Measurements from ENCODE around the gene SLC35F1.

SLC35F1 gene

DNA sequence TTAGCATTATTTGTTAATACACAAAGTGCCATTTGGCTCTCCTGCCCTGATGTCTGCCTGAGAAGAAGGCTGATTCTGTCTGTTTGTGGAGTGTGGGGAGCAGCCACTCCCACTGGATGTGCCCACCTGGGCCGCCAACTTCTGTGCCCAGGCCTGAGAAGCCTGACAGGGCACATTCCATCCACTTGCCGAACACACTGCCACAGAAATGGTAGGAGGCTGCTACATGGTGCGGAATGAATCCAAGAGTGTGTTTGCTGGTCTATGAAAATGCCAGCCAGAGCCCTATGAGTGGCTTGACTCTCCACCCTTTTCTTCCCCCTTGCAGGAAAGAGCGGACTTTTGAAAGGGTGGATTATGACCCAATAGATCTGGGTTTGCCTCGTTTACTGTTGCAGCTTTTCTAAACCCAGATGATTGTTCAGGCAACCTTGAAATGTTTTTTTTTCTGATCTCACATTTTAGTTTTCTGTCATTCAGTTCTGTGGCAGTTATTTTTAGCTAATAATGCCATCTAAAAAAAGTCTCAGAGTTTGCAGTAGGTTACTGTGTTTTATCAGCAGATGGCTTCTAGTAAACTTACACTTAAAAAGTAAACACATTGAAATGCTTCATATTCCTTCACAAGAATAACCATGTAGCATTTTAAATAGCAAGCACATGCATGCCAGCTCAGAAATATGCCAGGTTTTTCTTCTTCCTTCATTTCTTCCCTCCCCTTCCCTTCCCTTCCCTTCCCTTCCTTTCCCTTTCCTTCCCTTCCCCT is 196.5 kb downstream of the SLC35F1 start:
- H3K36me3 ChIP-seq (ENCODE audit: control insufficient read depth, insufficient read depth, low read length) = no peaks in the 10 kb centered on the region
- no peak overlapping the region for H3K4me3 ChIP-seq (ENCODE audit: extremely low read depth, insufficient read depth, low read length, poor library complexity, severe bottlenecking)
- WGBS, 2 experiments (ENCODE audit: insufficient coverage in 2 of 2) = 100% methylated on average over 1 to 2 of the region's 5 CpGs
- no peak overlapping the region for H3K27ac ChIP-seq (ENCODE audit: low read depth, low read length, severe bottlenecking)
- H3K4me1 ChIP-seq (ENCODE audit: control insufficient read depth, insufficient read depth, low read length, poor library complexity, severe bottlenecking) = no peaks in the 10 kb centered on the region
- H3K9me3 ChIP-seq (ENCODE audit: control insufficient read depth, low read length) = peaks cover 9% of the 10 kb centered on the region

DNA sequence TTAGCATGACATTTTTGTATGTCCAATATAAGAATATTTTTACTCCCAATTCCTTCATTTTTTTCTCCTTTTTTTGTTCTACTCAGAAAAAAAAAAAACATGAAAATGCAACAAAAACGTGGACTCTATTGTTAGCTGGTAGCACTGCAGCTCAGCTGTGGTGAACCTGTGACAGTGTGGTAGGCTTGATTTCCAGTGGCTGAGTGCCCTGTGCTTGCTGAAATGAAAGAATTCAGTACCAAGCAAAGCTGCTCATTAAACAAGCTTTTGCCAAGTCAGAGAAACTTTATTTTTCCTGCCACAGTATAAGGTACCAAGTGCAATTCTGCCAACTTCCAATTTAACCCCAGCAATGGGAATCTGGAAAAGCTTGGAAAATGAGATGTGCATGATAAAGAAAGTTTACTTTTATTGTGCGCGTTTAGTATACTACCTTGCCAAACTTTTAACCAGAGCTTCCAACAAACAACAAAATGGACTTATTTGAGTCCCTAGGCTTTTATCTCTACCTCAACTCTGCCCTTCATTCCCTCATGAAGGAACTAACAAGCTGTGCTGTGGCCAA is 215.2 kb downstream of the SLC35F1 start:
- Histone ChIP-seq H3K4me1 (ENCODE audit: control insufficient read depth, insufficient read depth, low read length, poor library complexity, severe bottlenecking) (no peaks in the 10 kb centered on the region), H3K27ac (ENCODE audit: low read depth, low read length, severe bottlenecking) (peak overlapping the region; percentile 16), H3K9me3 (ENCODE audit: control insufficient read depth, low read length) (no peaks in the 10 kb centered on the region), H3K36me3 (ENCODE audit: control insufficient read depth, insufficient read depth, low read length) (no peaks in the 10 kb centered on the region), H3K4me3 (ENCODE audit: extremely low read depth, insufficient read depth, low read length, poor library complexity, severe bottlenecking) (no peak overlapping the region)
- 71% methylated on average over 1 of the region's 3 CpGs; no CpG with 5 or more reads in 1 of the 2 experiments for WGBS, 2 experiments (ENCODE audit: insufficient coverage in 2 of 2)

DNA sequence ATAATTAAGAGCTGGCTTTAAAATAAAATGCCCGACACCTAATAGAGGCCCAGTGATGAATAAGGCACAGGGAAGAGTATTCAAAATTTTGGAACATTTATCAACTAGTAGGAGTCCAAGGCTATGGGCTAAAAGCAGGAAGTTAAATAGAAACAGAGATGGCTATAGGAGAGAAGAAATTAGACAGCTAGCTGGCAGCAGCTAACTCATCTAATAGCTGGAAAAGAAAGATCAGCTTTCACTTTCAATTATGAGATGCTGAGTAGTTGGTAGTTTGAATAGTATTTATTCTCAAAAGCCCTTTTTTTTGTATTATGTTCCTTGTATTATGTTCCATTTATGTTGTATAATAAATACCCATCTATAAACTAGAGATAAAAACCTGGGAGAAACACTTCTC is 215.7 kb downstream of the SLC35F1 start:
- Histone ChIP-seq H3K4me1 (ENCODE audit: control insufficient read depth, insufficient read depth, low read length, poor library complexity, severe bottlenecking) (no peaks in the 10 kb centered on the region), H3K4me3 (ENCODE audit: extremely low read depth, insufficient read depth, low read length, poor library complexity, severe bottlenecking) (no peak overlapping the region), H3K27ac (ENCODE audit: low read depth, low read length, severe bottlenecking) (no peak overlapping the region), H3K36me3 (ENCODE audit: control insufficient read depth, insufficient read depth, low read length) (no peaks in the 10 kb centered on the region), H3K9me3 (ENCODE audit: control insufficient read depth, low read length) (no peaks in the 10 kb centered on the region)
- 83% methylated on average over 1 of the region's 1 CpG; no CpG with 5 or more reads in 1 of the 2 experiments for WGBS, 2 experiments (ENCODE audit: insufficient coverage in 2 of 2)

DNA sequence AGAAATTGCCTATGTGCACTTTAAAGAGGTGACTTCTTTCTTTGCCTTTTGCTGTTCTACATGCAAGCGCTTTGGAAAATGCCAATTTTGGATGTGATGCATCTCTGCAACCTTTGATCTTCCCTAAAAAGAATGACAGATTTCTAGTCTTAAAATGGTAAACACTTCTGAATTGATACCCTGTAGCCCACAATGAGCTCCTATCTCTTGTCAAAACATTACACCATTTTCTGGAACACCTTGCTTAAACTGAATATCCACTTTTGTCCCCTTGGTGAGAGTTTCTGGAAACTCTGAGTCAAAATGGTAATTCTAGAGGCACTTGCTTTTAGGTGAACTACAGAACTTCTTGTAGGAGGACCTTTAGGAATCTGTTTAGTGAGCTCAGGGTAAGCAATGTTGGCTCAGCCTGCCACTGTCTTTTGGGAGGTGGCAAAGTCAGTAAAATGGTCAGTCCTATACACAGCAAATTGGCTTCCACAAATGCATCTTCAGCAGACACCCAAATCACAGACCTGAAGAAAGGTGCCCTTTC is 216.5 kb downstream of the SLC35F1 start:
- no peak overlapping the region for H3K27ac ChIP-seq (ENCODE audit: low read depth, low read length, severe bottlenecking)
- no peak overlapping the region for H3K4me3 ChIP-seq (ENCODE audit: extremely low read depth, insufficient read depth, low read length, poor library complexity, severe bottlenecking)
- H3K9me3 ChIP-seq (ENCODE audit: control insufficient read depth, low read length) = no peaks in the 10 kb centered on the region
- WGBS, 2 experiments (ENCODE audit: insufficient coverage in 2 of 2) = 86 to 89% methylated on average over 1 of the region's 1 CpG
- no peaks in the 10 kb centered on the region for H3K36me3 ChIP-seq (ENCODE audit: control insufficient read depth, insufficient read depth, low read length)
- no peaks in the 10 kb centered on the region for H3K4me1 ChIP-seq (ENCODE audit: control insufficient read depth, insufficient read depth, low read length, poor library complexity, severe bottlenecking)

DNA sequence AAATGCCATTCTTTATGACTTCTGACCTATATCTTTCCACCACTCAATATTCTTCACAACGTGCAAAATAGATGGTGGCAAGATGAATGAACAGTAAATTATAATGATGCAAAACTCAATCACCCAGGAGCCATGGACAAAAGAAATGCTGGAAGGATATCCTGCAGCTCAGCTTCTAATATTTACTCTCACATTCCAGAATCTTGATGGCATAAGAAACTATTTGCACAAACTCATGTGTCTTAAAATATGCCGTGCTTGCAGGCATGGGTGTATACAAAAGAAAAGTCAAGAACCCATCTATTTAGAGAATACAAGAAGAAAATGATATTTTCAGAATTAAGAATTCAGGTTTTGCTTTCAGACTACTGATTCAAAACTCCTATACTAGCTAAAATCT is 217.8 kb downstream of the SLC35F1 start:
- no peak overlapping the region for H3K4me3 ChIP-seq (ENCODE audit: extremely low read depth, insufficient read depth, low read length, poor library complexity, severe bottlenecking)
- WGBS, 2 experiments (ENCODE audit: insufficient coverage in 2 of 2) = no CpG with 5 or more reads among the region's 2 CpGs
- H3K9me3 ChIP-seq (ENCODE audit: control insufficient read depth, low read length) = no peaks in the 10 kb centered on the region
- H3K4me1 ChIP-seq (ENCODE audit: control insufficient read depth, insufficient read depth, low read length, poor library complexity, severe bottlenecking) = no peaks in the 10 kb centered on the region
- H3K36me3 ChIP-seq (ENCODE audit: control insufficient read depth, insufficient read depth, low read length) = no peaks in the 10 kb centered on the region
- no peak overlapping the region for H3K27ac ChIP-seq (ENCODE audit: low read depth, low read length, severe bottlenecking)

DNA sequence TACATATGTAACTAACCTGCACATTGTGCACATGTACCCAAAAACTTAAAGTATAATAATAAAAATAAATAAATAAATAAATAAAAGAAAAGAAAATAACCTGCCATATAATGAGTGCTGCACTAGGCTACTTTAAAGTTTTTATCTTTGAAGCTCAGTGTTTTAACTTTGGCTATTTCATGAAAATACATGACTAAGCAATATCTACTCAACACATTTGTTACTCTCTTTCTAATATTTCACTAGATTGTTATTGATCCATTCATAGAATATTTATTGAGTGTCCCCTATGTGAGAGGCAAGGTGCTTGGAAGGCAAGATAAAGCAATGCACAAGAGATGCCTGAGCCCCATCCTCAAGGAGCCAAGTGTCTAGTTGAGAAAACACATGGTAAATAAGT is 221.7 kb downstream of the SLC35F1 start:
- Histone ChIP-seq H3K4me1 (ENCODE audit: control insufficient read depth, insufficient read depth, low read length, poor library complexity, severe bottlenecking) (no peaks in the 10 kb centered on the region), H3K9me3 (ENCODE audit: control insufficient read depth, low read length) (no peaks in the 10 kb centered on the region), H3K4me3 (ENCODE audit: extremely low read depth, insufficient read depth, low read length, poor library complexity, severe bottlenecking) (no peak overlapping the region), H3K36me3 (ENCODE audit: control insufficient read depth, insufficient read depth, low read length) (no peaks in the 10 kb centered on the region), H3K27ac (ENCODE audit: low read depth, low read length, severe bottlenecking) (no peak overlapping the region)

DNA sequence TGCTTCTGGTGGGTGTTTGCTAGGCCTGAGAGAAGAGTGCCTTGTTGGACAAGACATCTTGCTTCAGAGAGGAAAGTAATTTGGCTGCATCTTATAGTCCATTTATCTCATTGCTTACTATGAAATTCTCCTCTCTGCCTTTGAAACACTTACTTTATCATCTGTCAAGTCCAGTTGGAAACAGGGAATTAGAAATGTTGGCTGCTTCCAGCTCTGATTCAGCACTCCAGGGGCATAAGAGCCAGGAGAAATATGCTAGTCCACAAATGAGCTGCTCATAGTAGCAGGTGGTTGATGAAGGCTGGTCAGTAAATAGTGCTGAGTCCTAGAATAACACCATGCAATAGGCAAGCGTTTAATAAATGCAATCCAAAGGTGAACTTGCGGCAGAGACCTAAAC is 227.1 kb downstream of the SLC35F1 start:
- Histone ChIP-seq H3K36me3 (ENCODE audit: control insufficient read depth, insufficient read depth, low read length) (no peaks in the 10 kb centered on the region), H3K4me3 (ENCODE audit: extremely low read depth, insufficient read depth, low read length, poor library complexity, severe bottlenecking) (no peak overlapping the region), H3K27ac (ENCODE audit: low read depth, low read length, severe bottlenecking) (no peak overlapping the region), H3K4me1 (ENCODE audit: control insufficient read depth, insufficient read depth, low read length, poor library complexity, severe bottlenecking) (no peaks in the 10 kb centered on the region), H3K9me3 (ENCODE audit: control insufficient read depth, low read length) (no peaks in the 10 kb centered on the region)
- 94 to 95% methylated on average over 2 of the region's 2 CpGs for WGBS, 2 experiments (ENCODE audit: insufficient coverage in 2 of 2)

DNA sequence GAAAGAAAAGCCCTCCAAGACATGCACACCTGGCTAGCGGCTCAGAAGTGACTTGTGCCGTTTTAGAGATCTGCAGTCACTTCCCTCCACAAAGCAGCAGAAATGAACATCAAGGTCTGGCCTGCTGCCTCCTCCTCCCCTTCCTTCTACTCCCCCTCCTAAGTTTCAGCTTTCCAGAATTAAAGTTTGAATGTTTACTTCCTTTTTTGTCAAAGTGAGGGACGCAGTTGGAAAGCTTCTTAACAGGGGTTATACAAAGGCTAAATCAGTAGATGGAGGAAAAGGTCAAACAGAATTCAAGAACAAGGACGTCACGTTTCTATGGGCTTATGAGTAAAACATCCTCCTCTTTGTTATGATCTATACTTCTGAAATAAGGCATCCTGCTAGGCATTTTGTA is 227.7 kb downstream of the SLC35F1 start:
- H3K4me3 ChIP-seq (ENCODE audit: extremely low read depth, insufficient read depth, low read length, poor library complexity, severe bottlenecking) = no peak overlapping the region
- no peaks in the 10 kb centered on the region for H3K36me3 ChIP-seq (ENCODE audit: control insufficient read depth, insufficient read depth, low read length)
- no peaks in the 10 kb centered on the region for H3K9me3 ChIP-seq (ENCODE audit: control insufficient read depth, low read length)
- H3K4me1 ChIP-seq (ENCODE audit: control insufficient read depth, insufficient read depth, low read length, poor library complexity, severe bottlenecking) = no peaks in the 10 kb centered on the region
- no peak overlapping the region for H3K27ac ChIP-seq (ENCODE audit: low read depth, low read length, severe bottlenecking)
- WGBS, 2 experiments (ENCODE audit: insufficient coverage in 2 of 2) = 67 to 74% methylated on average over 1 to 2 of the region's 5 CpGs

DNA sequence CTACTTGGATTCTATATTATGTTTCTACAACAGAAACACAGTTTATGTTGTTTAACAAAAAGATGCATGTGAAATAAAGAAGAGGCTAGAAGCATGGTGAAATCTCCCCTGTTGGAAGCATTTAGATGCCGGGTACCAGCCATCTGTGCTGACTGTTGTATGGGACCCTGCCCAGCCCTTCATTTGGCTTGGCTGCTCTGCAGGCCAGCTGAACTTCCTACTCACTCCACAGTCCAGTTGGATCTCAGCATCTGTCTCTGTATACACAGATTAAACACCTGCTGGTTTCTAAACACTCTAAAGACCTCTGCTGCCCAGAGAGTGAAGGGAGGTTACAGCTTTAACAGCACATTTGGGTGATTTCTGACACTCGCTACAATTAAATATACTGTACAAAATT is 228.3 kb downstream of the SLC35F1 start:
- H3K27ac ChIP-seq (ENCODE audit: low read depth, low read length, severe bottlenecking) = no peak overlapping the region
- H3K36me3 ChIP-seq (ENCODE audit: control insufficient read depth, insufficient read depth, low read length) = no peaks in the 10 kb centered on the region
- H3K9me3 ChIP-seq (ENCODE audit: control insufficient read depth, low read length) = no peaks in the 10 kb centered on the region
- 90 to 93% methylated on average over 1 to 2 of the region's 2 CpGs for WGBS, 2 experiments (ENCODE audit: insufficient coverage in 2 of 2)
- H3K4me1 ChIP-seq (ENCODE audit: control insufficient read depth, insufficient read depth, low read length, poor library complexity, severe bottlenecking) = no peaks in the 10 kb centered on the region
- no peak overlapping the region for H3K4me3 ChIP-seq (ENCODE audit: extremely low read depth, insufficient read depth, low read length, poor library complexity, severe bottlenecking)

DNA sequence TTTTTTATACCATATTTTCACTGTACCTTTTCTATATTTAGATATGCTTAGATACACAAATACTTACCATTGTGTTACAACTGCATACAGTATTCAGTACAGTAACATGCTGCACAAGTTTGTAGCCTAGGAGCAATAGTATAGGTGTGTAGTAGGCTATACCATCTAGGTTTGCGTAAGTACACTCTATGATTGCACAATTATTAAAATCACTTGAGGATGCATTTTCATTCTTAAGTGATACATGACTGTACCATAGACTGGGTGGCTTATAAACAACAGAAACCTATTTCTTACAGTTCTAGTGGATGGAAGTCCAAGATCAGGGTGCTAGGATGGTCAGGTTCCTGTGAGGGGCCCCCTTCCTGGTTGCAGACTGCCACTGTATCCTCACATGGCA is 234.1 kb downstream of the SLC35F1 start:
- WGBS, 2 experiments (ENCODE audit: insufficient coverage in 2 of 2) = no CpG with 5 or more reads among the region's 1 CpG
- no peak overlapping the region for H3K4me3 ChIP-seq (ENCODE audit: extremely low read depth, insufficient read depth, low read length, poor library complexity, severe bottlenecking)
- no peaks in the 10 kb centered on the region for H3K36me3 ChIP-seq (ENCODE audit: control insufficient read depth, insufficient read depth, low read length)
- no peaks in the 10 kb centered on the region for H3K9me3 ChIP-seq (ENCODE audit: control insufficient read depth, low read length)
- H3K27ac ChIP-seq (ENCODE audit: low read depth, low read length, severe bottlenecking) = no peak overlapping the region
- H3K4me1 ChIP-seq (ENCODE audit: control insufficient read depth, insufficient read depth, low read length, poor library complexity, severe bottlenecking) = no peaks in the 10 kb centered on the region

DNA sequence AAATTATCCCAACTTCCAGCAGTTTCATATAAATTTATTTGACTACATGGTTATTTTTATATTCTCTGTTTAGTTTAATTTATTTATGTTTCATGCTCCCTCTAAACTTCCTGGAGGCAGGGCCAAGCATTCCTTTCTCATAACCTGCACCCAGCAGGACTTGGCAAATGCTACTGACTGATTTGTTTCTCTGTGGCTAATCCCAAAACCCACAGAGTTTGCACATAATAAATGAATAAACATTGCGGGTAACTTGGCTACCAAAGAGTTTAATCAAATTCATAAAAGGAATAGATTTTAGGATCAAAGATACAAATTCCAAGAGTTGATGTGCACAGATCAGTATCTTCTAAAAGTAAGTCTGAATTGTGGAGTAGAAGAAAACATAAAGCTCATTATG is 239.5 kb downstream of the SLC35F1 start:
- no peaks in the 10 kb centered on the region for H3K9me3 ChIP-seq (ENCODE audit: control insufficient read depth, low read length)
- H3K36me3 ChIP-seq (ENCODE audit: control insufficient read depth, insufficient read depth, low read length) = no peaks in the 10 kb centered on the region
- H3K4me3 ChIP-seq (ENCODE audit: extremely low read depth, insufficient read depth, low read length, poor library complexity, severe bottlenecking) = no peak overlapping the region
- no peaks in the 10 kb centered on the region for H3K4me1 ChIP-seq (ENCODE audit: control insufficient read depth, insufficient read depth, low read length, poor library complexity, severe bottlenecking)
- H3K27ac ChIP-seq (ENCODE audit: low read depth, low read length, severe bottlenecking) = no peak overlapping the region
- no CpG with 5 or more reads among the region's 1 CpG for WGBS, 2 experiments (ENCODE audit: insufficient coverage in 2 of 2)
